Heart left ventricle (tissue), 16 donors: ENCODE results near the gene SRP54. TPM values are rescaled to one million over a fixed set of nuclear protein-coding genes. Genes with fewer than 3 reads are reported as not detected.

ENCODE experiments used
- ATAC-seq, 4 donors: fragments of 200-7000 bp; cut with Tn5 transposase; one replicate each; pipeline ENCODE4 v1.9.1; 2020 to 2022; ENCODE audit warnings: moderate library complexity in 4 of 4, mild to moderate bottlenecking in 3 of 4, moderate number of reproducible peaks in 1 of 4
- DNase-seq, 5 donors: peaks; one replicate each; pipeline ENCODE4 v3.0.0-alpha.2; 2020
- H3K27ac ChIP-seq, 12 donors: fragments of 200-600 bp; sonication (generic) in 4 of 12; one replicate each; pipeline versions ENCODE4 v1.5.0 to v1.8.0; 2016 to 2022; ENCODE audit warnings: mild to moderate bottlenecking in 2 of 12
- H3K27me3 ChIP-seq, 9 donors: fragments of 200-600 bp; sonication (generic) in 2 of 9; one replicate each; pipeline versions ENCODE4 v1.5.1 to v1.8.0; 2016 to 2022; ENCODE audit warnings: mild to moderate bottlenecking in 3 of 9
- H3K36me3 ChIP-seq, 9 donors: fragments of 200-600 bp; sonication (generic) in 2 of 9; one replicate each; pipeline versions ENCODE4 v1.5.0 to v1.8.0; 2018 to 2022; ENCODE audit warnings: mild to moderate bottlenecking in 2 of 9
- H3K4me1 ChIP-seq, 12 donors: fragments of 200-600 bp; sonication (generic) in 4 of 12; one replicate each; pipeline versions ENCODE4 v1.5.0 to v1.8.0; 2016 to 2022; ENCODE audit warnings: mild to moderate bottlenecking in 3 of 12
- H3K4me3 ChIP-seq, 12 donors: fragments of 200-600 bp; sonication (generic) in 4 of 12; one replicate each; pipeline versions ENCODE4 v1.5.0 to v1.8.0; 2017 to 2022; ENCODE audit warnings: mild to moderate bottlenecking in 9 of 12, moderate library complexity in 4 of 12
- H3K9me3 ChIP-seq, 12 donors: fragments of 200-600 bp; sonication (generic) in 4 of 12; one replicate each; pipeline versions ENCODE4 v1.5.0 to v1.8.0; 2016 to 2022; ENCODE audit warnings: mild to moderate bottlenecking in 1 of 12
- CTCF ChIP-seq, 12 donors: fragments of 200-600 bp; sonication (generic) in 4 of 12; IDR thresholded peaks; one replicate each; pipeline versions ENCODE4 v1.5.0 to v1.8.0; 2018 to 2022; ENCODE audit warnings: antibody characterized with exemption in 12 of 12, mild to moderate bottlenecking in 5 of 12
- POLR2A ChIP-seq, 2 donors: fragments of 450-650 bp; IDR thresholded peaks; one replicate each; pipeline ENCODE4 v1.6.1; 2017; ENCODE audit warnings: antibody characterized with exemption in 2 of 2, mild to moderate bottlenecking in 2 of 2, moderate library complexity in 2 of 2
- WGBS, 4 donors: extraction: QIAGEN DNeasy Blood & Tissue Kit in 2 of 4; methylation state at CpG; one replicate each; pipeline versions ENCODE4 v1.1.5 to v1.1.7; 2013 to 2018; 5-methylcytosine and 5-hydroxymethylcytosine counted together
- intact Hi-C, 10 donors: fragments of 100-400 bp; cut with DNase I; formaldehyde crosslinking; loops; one replicate each; pipeline versions ENCODE4 v1.11.1 to v1.14.2; 2022
- polyA plus RNA-seq, 2 donors: library from polyadenylated mRNA; stranded (reverse); fragments of 200-250 nt; gene quantifications; one replicate each; pipeline ENCODE4 v1.2.3, GENCODE V29; 2013
- total RNA-seq, 9 donors: library from RNA; depleted of rRNA in 2 of 9; stranded (reverse); fragments of >200 nt in 2 of 9; fragmentation: NEBNext Ultra II Directional in 3 of 9; extraction: Animal tissue kit (Norgen Biotek cat#: 25700) in 3 of 9; gene quantifications; one replicate each; pipeline versions ENCODE4 v1.1.0 to v1.2.4, GENCODE V29; 2016 to 2023
- donor health status: ischemic (EF 13 %, LVEDD 7.1; RV severe dilation, severe dysfunction).
- donor health status: healthy with polysubstance abuse.
- donor health status: DM: no; HTN: yes; CAD: no.
- donor health status: DM: no; HTN: no; CAD: no.
- donor health status: ischemic (EF 25% LVEDD 6.9; RV normal size, moderate dysfunction).
- donor health status: ischemic (EF 25% LVEDD 5.7; RV mildly dilated, moderate dysfunction).
- donor health status: healthy.
- donor health status: DM: yes; HTN: yes; CAD: no.
- donor health status: ischemic (EF 35%, LVEDD 5.7; RV mildly dilated, moderate dysfunction).
- donor health status: nonischemic (EF 11% LVEDD 7.7; RV severe dilation, severe dysfunction).
- donor health status: DM: yes; HTN: yes; CAD: no.
- donor health status: PGD.
- donor health status: ischemic (EF 29% LVEDD 5.4; RV normal size, mild dysfunction).
- donor health status: nonischemic (EF 23%, LVEDD 6.1; RV moderate dilation, normal function).

Gene SRP54
- total and polyA plus RNA-seq, 11 donors: 16.0 to 53.3 (median 34.0) TPM

GRCh38 chr14:35016568-35016967 is 33.8 kb downstream of the SRP54 start:
- WGBS, 4 donors: 89 to 100% (median 98%) methylated on average over 1 of the region's 1 CpG
- Histone ChIP-seq H3K9me3 (no peaks in the 10 kb centered on the region), H3K27ac (no peak overlapping the region), H3K36me3 (peaks cover 0 to 100% (median 87%) of the 10 kb centered on the region in 9 donors), H3K27me3 (no peaks in the 10 kb centered on the region), H3K4me1 (peaks cover 0 to 11% (median 0%) of the 10 kb centered on the region in 12 donors), H3K4me3 (no peak overlapping the region)
- no peak for DNase-seq
- TF ChIP-seq POLR2A (IDR thresholded peaks at IDR 0.05) (no peak), CTCF (IDR thresholded peaks at IDR 0.05) (no peak)
- ATAC-seq: no peak
- intact Hi-C loops: no loop called here

DNA sequence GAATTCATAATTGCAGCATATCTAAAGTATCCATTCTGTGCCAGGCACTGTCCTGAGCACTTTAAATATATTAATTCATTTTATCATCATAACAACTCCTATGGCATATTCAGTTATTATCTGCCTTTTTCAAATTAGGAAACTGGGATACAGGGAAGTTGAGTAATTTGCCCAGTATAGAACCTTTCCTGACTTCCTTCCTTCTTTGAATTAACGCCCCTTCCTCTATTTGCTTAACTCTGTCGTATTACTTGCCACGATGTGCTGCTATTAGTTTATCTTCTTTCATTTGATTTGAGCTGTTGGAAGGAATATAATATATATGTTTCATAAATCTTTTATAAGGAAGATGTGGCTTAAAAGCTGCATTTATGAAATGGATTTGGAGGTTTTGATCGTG is 37.9 kb downstream of the SRP54 start:
- ATAC-seq (no peak), DNase-seq (no peak)
- Histone ChIP-seq H3K4me3 (no peak overlapping the region), H3K27ac (peak overlapping the region in 1 of 12 donors; percentile 4), H3K36me3 (peaks cover 0 to 99% (median 85%) of the 10 kb centered on the region in 9 donors), H3K4me1 (peaks cover 0 to 11% (median 0%) of the 10 kb centered on the region in 12 donors), H3K9me3 (no peaks in the 10 kb centered on the region), H3K27me3 (no peaks in the 10 kb centered on the region)
- WGBS, 4 donors: 66 to 82% (median 76%) methylated on average over 4 of the region's 4 CpGs
- intact Hi-C loops: no loop called here
- no peak for TF ChIP-seq CTCF (IDR thresholded peaks at IDR 0.05)

DNA sequence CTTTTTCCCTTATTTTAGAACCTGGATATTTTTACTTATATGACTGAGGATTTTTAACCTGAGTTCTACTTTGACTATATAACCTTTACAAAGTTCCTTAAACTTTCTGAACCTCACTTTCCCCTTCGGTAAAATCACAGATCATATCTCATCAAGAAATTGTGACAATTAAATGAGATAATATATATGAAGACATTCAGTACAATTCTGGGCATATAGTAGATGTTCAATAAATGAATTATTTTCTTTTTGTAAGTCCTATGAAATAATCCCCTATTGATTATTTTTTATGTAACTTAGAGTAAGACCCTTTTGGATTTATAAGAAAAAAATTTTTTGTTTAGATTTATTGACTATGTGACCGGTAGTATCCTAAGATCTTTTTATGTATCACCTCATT is 45.6 kb downstream of the SRP54 start:
- DNase-seq (no peak), ATAC-seq (no peak)
- no peak overlapping the region for H3K27ac ChIP-seq
- no peaks in the 10 kb centered on the region for H3K4me1 ChIP-seq
- H3K27me3 ChIP-seq: no peaks in the 10 kb centered on the region
- intact Hi-C loops: no loop called here
- 93 to 99% (median 95%) methylated on average over 2 of the region's 2 CpGs for WGBS, 4 donors
- H3K9me3 ChIP-seq: peaks cover 0 to 3% (median 0%) of the 10 kb centered on the region in 12 donors
- H3K36me3 ChIP-seq: peaks cover 0 to 97% (median 89%) of the 10 kb centered on the region in 9 donors
- no peak overlapping the region for H3K4me3 ChIP-seq
- no peak for TF ChIP-seq CTCF (IDR thresholded peaks at IDR 0.05)
- no peak for TF ChIP-seq POLR2A (IDR thresholded peaks at IDR 0.05)

GRCh38 chr14:35032562-35032961 is 49.8 kb downstream of the SRP54 start:
- no peak for DNase-seq
- Histone ChIP-seq H3K4me1 (no peaks in the 10 kb centered on the region), H3K4me3 (no peak overlapping the region), H3K27ac (no peak overlapping the region), H3K9me3 (peaks cover 0 to 18% (median 2%) of the 10 kb centered on the region in 12 donors), H3K27me3 (no peaks in the 10 kb centered on the region), H3K36me3 (peaks cover 0 to 63% (median 57%) of the 10 kb centered on the region in 9 donors)
- no peak for TF ChIP-seq POLR2A (IDR thresholded peaks at IDR 0.05)
- no peak for TF ChIP-seq CTCF (IDR thresholded peaks at IDR 0.05)
- WGBS, 4 donors: 96 to 100% (median 98%) methylated on average over 2 of the region's 2 CpGs
- intact Hi-C loops: no loop called here
- ATAC-seq: no peak
